Panc1 (cell line): ENCODE measurements around the gene PSMA2. TPM values are rescaled to one million over a fixed set of nuclear protein-coding genes. Genes with fewer than 3 reads are reported as not detected.

ENCODE experiments used
- ATAC-seq: fragments of 200-7000 bp; cut with Tn5 transposase; 2 replicates; pipeline ENCODE4 v1.9.1; 2020; ENCODE audit warnings: mild to moderate bottlenecking, moderate library complexity
- BruUV-seq: library from RNA; stranded (reverse); fragments of 400-500 nt; replicated peaks from 2 replicates; lab custom pipeline; 2021; lab: Mats Ljungman, UMichigan
- CTCF ChIA-PET: fragments of 300-600 bp; sonication (Branson Sonifier 250); formaldehyde crosslinking; loops from one replicate; lab custom pipeline; 2022; ENCODE audit warnings: antibody characterized with exemption; lab: Charles Lee
- POLR2A ChIA-PET: fragments of 300-600 bp; sonication (Branson Sonifier 250); formaldehyde crosslinking; loops from one replicate; lab custom pipeline; 2022; ENCODE audit warnings: antibody characterized with exemption; lab: Charles Lee
- DNase-seq: peaks from one replicate; pipeline ENCODE4 v3.0.0-alpha.2; 2010; ENCODE audit warnings: low read depth, low spot score
- H3K27ac ChIP-seq: 2 replicates; pipeline ENCODE4 v1.5.1; 2011; ENCODE audit warnings: mild to moderate bottlenecking, low read length, inconsistent platforms
- H3K27me3 ChIP-seq: fragments of 200-500 bp; sonication (Bioruptor generic); 2 replicates; pipeline ENCODE4 v1.6.0; 2014; ENCODE audit warnings: low read length, inconsistent platforms; ENCODE audit not compliant: control insufficient read depth, insufficient read depth
- H3K36me3 ChIP-seq: fragments of 200-500 bp; sonication (Bioruptor generic); 2 replicates; pipeline ENCODE4 v1.5.1; 2014; ENCODE audit warnings: inconsistent platforms, mild to moderate bottlenecking, low read length, moderate library complexity; ENCODE audit not compliant: control insufficient read depth, insufficient read depth
- H3K4me1 ChIP-seq: 2 replicates; pipeline ENCODE4 v1.5.1; 2011; ENCODE audit warnings: inconsistent platforms, mild to moderate bottlenecking, low read length, moderate library complexity; ENCODE audit not compliant: control insufficient read depth, insufficient read depth
- H3K4me3 ChIP-seq, 2 experiments: 2 replicates each; pipeline ENCODE4 v1.5.1; 2011 to 2012; ENCODE audit warnings: low read depth in 2 of 2, low read length in 2 of 2, mild to moderate bottlenecking in 2 of 2, inconsistent platforms in 1 of 2, moderate library complexity in 1 of 2
- H3K9me3 ChIP-seq: fragments of 200-500 bp; sonication (Bioruptor generic); 2 replicates; pipeline ENCODE4 v1.5.1; 2014; ENCODE audit warnings: low read depth, mild to moderate bottlenecking, inconsistent platforms, low read length, moderate library complexity; ENCODE audit not compliant: control insufficient read depth, insufficient read depth
- CTCF ChIP-seq: fragments of 450-650 bp; IDR thresholded peaks from 2 replicates; pipeline ENCODE4 v1.5.1; 2017; ENCODE audit warnings: mild to moderate bottlenecking
- POLR2AphosphoS5 ChIP-seq: IDR thresholded peaks from 2 replicates; pipeline ENCODE4 v1.6.1; 2012; ENCODE audit warnings: mild to moderate bottlenecking, low read depth, low read length, moderate library complexity
- REST ChIP-seq, 2 experiments: IDR thresholded peaks; 2 replicates each; pipeline ENCODE4 v1.6.1; 2011 to 2012; ENCODE audit warnings: low read depth in 2 of 2, control low read depth in 1 of 2, low read length in 1 of 2, mild to moderate bottlenecking in 1 of 2, moderate library complexity in 1 of 2; ENCODE audit not compliant: insufficient read depth in 1 of 2
- SIN3A ChIP-seq: IDR thresholded peaks from 2 replicates; pipeline ENCODE4 v1.6.1; 2012; ENCODE audit warnings: low read depth, mild to moderate bottlenecking, low read length, moderate library complexity, borderline replicate concordance; ENCODE audit not compliant: insufficient read depth
- TCF7L2 ChIP-seq: IDR thresholded peaks from 2 replicates; pipeline ENCODE4 v1.6.1; 2011; ENCODE audit warnings: mild to moderate bottlenecking, low read depth, low read length, inconsistent platforms
- in situ Hi-C: cut with HindIII; loops from 2 replicates; pipeline ENCODE4 v1.10.0; 2016; ENCODE audit warnings: low sequenced_read_pairs, low pct_unique_long_range_greater_than_20kb
- intact Hi-C: fragments of 100-400 bp; cut with micrococcal nuclease; formaldehyde crosslinking; loops from one replicate; pipeline ENCODE4 v1.10.0; 2022; ENCODE audit not compliant: unreplicated experiment
- total RNA-seq: library from RNA; stranded (reverse); gene quantifications from one replicate; pipeline ENCODE4 v1.2.1, GENCODE V29; 2021; ENCODE audit not compliant: unreplicated experiment

The PSMA2 gene
- total RNA-seq, 1 experiment from 2014 or later, result 180 TPM

DNA sequence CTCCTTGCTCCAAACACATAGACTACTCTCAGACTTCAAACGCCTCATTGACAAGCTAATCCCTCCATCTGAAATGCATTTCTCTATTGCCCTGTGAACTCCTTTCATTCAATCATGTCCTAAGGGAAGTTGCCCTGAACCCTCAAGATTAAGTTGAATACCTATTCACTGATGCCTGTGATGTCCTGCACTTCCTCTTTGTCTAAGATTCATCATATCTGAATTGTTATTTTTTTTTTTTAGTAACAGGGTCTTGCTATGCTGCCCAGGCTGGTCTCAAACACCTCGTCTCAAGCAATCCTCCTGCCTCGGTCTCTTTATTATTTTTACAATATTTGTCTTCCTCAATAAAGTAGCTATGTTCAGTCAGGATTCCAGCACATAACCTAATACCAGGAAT, 3.2 kb downstream of the PSMA2 start:
- Histone ChIP-seq H3K9me3 (no peaks in the 10 kb centered on the region), H3K4me3 (no peak overlapping the region), H3K27me3 (no peaks in the 10 kb centered on the region), H3K27ac (no peak overlapping the region), H3K36me3 (peaks cover 24% of the 10 kb centered on the region), H3K4me1 (peaks cover 26% of the 10 kb centered on the region)
- ATAC-seq (no peak), DNase-seq (no peak)
- ChIA-PET CTCF (interaction anchor here (0.7 to 0.9 kb wide), 2 partner anchors 12 to 70 kb away, joined by 3 to 4 read pairs; no protein-coding TSS in a partner anchor), POLR2A (no interaction called here)
- intact Hi-C loops (no loop called here), in situ Hi-C loops (no loop called here)
- TF ChIP-seq CTCF, result no peak
- BruUV-seq, result no TSS peak

DNA sequence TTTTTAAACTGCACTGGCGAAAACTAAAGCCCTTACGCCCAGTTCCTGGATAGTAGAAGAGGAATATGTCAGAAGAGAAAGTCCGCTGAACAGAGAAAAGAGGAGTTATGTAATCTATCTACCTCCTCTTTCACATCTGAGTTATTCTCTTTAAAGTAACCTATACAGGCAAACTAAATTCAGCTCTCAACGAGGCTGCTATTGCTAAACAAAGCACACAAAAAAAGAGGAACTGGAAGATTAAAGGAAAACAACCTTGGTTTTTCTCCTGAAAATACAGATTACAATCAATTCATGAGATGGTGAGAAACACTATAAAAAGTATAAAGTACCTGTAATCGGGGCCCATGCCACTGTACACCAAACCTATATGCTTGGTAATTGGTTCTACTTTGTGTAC, 5.8 kb downstream of the PSMA2 start:
- no TSS peak for BruUV-seq
- POLR2A ChIA-PET, result no interaction called here

DNA sequence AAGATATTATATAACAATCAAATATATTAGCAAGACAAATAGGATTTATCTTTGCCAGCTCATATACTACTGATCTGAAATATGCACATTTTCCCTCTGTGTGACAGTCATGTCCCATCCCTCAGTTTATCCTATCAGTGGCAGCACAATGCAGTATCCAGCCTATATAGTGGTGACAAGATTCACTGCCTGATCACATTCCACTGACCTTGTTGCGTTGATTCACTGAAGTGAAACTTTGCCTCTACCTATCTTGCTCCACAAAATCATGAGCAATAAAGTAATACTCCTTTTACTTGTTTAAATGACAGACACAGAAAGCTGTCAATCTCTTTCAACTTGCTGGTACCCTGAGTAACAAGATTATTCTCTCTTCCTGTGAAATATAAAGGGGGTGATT, 6.3 kb downstream of the PSMA2 start:
- in situ Hi-C loops, result no loop called here
- DNase-seq, result no peak
- ChIA-PET POLR2A (no interaction called here), CTCF (no interaction called here)
- H3K4me3 ChIP-seq, result no peak overlapping the region
- H3K27ac ChIP-seq, result no peak overlapping the region
- H3K4me1 ChIP-seq, result peaks cover 19% of the 10 kb centered on the region
- no peak for ATAC-seq
- no TSS peak for BruUV-seq
- H3K36me3 ChIP-seq, result peaks cover 48% of the 10 kb centered on the region
- intact Hi-C loops, result no loop called here
- H3K9me3 ChIP-seq, result no peaks in the 10 kb centered on the region
- no peaks in the 10 kb centered on the region for H3K27me3 ChIP-seq
- TF ChIP-seq REST (IDR thresholded peaks at IDR 0.05; ENCODE audit: insufficient read depth in 1 of 2, low read depth in 2 of 2, low read length in 1 of 2) (no peak), POLR2AphosphoS5 (no peak), CTCF (no peak), SIN3A (no peak), TCF7L2 (no peak)

More for the DNA sequence above, 5.8 kb downstream of the PSMA2 start:
- no peak overlapping the region for H3K4me3 ChIP-seq
- in situ Hi-C loops (no loop called here), intact Hi-C loops (no loop called here)
- H3K27me3 ChIP-seq, result no peaks in the 10 kb centered on the region
- peaks cover 43% of the 10 kb centered on the region for H3K36me3 ChIP-seq
- TF ChIP-seq TCF7L2, result no peak
- TF ChIP-seq CTCF, result no peak
- no peak overlapping the region for H3K27ac ChIP-seq
- H3K9me3 ChIP-seq, result no peaks in the 10 kb centered on the region
- ATAC-seq, result no peak
- peaks cover 21% of the 10 kb centered on the region for H3K4me1 ChIP-seq
- CTCF ChIA-PET, result no interaction called here
- no peak for DNase-seq
